Activated CD8-positive, alpha-beta memory T cell treated with anti-CD3 and anti-CD28 coated beads, Interleukin-2, amount 50 U/mL, for 1 hour (primary cell): Measurements from ENCODE around the gene TRPM4.

Experiments used
- DNase-seq: peaks from one replicate; pipeline ENCODE4 v3.0.0-alpha.2; 2020; ENCODE audit errors: extremely low read depth

Gene TRPM4

DNA sequence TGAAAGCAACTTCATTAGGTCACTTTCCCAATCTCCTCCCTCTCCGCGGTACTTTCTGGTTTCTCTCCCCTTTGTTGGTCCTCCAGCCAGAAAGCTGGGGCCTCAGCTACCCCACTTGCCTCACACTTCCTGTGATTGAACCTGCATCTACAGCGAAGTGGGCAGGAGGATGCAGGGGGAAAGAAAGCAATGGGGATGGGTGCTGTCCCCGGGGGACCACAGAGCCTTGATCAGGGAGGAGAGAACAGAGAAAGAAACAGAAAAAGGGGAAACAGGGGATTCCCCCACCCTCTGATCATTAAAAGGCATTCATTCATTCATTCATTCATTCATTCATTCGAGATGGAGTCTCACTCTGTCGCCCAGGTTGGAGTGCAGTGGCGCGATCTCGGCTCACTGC lies 74.2 kb downstream of the TRPM4 start:
- no peak for DNase-seq

DNA sequence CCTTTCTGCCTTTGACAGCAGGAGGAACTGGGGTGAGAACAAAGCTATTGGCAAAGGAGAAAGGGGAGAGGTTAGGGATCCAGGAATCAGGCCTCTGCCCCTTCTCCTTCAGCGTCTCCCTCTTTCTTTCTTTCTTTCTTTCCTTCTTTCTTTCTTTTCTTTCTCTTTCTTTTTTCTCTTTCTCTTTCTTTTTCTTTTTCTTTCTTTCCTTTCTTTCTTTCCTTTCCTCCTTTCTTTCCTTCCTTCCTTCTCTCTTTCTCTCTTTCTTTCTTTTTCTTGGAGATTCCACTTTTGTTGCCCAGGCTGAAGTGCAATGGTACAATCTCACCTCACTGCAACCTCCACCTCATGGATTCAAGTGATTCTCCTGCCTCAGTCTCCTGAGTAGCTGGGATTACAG lies 75.6 kb downstream of the TRPM4 start:
- DNase-seq = no peak

DNA sequence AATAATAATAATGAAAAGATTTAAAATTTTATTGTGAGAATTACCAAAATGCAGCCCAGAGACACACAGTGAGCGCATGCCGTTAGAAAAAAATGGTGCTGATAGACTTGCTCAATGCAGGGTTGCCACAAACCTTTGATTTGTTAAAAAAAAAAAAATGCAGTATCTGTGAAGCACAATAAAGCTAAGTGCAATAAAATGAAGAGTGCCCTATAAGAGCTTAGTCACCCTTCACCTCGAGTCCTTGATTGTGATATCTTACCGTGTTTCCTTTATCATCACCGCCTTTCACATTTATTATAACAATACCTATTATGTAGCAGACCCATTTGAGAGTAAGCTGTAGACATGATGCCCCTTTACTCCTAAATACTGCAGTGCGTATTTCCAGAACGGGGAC lies 84.2 kb downstream of the TRPM4 start:
- no peak for DNase-seq

- no peak for DNase-seq
Measured at GRCh38 chr19:49243129-49243528, 85.5 kb downstream of the TRPM4 start.

GRCh38 chr19:49243726-49244125 lies 86.1 kb downstream of the TRPM4 start:
- DNase-seq = no peak

GRCh38 chr19:49244256-49244655 lies 86.7 kb downstream of the TRPM4 start:
- DNase-seq = no peak

DNA sequence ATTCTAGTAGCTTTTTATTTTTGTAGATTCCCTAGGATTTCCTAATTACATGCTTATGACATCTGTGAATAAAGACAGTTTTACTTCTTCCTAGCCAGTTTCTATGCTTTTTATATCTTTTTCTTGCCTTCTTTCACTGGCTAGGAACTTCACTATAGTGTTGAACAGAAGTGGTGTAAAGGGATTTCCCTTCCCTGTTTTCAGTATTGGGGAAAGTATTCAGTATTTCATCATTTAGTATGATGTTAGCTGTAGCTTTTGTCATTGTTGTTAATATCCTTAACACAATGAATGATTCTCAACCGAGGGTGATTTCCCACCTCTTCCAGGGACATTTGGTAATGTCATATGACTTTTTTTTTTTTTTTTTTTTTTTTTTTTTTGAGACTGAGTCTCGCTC lies 90.1 kb downstream of the TRPM4 start:
- no peak for DNase-seq

GRCh38 chr19:49249933-49250332 lies 92.3 kb downstream of the TRPM4 start:
- DNase-seq = no peak

DNA sequence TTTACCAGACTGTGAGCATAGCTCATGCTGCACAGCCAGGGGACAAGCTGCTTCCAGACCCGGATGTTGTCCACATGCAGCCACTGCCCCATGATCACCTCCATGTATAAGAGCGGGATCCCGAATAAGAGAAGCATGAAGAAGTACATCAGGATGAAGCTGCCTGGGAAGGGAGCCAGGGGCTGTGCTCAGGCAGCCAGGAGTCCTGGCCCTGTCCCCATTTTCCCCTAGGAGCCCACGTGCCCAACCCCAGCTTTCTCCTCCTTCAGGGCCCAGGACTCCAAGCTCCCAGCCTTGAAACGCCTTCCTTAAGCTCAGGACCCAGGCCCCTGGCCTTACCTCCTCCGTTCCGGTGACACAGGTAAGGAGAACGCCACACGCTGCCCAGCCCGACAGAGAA lies 98.1 kb downstream of the TRPM4 start:
- DNase-seq = no peak

- no peak for DNase-seq
Measured at GRCh38 chr19:49256691-49257090, 99.1 kb downstream of the TRPM4 start.
